GM12875 (cell line): ENCODE data around the gene MAST4.

Source experiments
- H3K4me3 ChIP-seq: one replicate; pipeline ENCODE4 v1.5.1; 2011; ENCODE audit warnings: low read depth, low read length, control low read depth
- CTCF ChIP-seq: IDR thresholded peaks from 2 replicates; pipeline ENCODE4 v1.5.1; 2011; ENCODE audit warnings: low read depth, mild to moderate bottlenecking, control low read depth, inconsistent platforms, low read length, moderate library complexity, borderline replicate concordance; ENCODE audit not compliant: insufficient read depth

The MAST4 gene

DNA sequence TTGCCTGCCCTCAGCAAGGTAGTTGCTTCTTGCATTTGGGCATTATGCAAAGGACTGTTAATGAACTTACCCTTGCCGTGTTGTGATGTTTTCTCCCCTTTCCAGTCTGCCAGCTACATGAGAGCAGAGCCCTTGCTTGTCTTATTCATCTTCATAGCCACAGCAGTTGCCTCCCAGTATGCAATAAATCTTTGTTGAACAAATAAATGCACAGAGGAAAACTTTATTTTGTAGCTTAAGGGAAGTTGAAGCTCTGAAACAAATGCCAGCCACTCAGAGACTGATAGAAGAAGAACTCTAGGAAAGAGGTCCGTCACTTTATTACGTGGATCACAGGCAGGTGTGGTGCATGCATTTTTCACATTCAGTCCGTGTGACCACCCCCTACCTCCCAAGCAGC lies 19.7 kb downstream of the MAST4 start:
- no peak overlapping the region for H3K4me3 ChIP-seq
- TF ChIP-seq CTCF = no peak

- TF ChIP-seq CTCF = no peak
Measured at GRCh38 chr5:66616520-66617225, 20.5 kb downstream of the MAST4 start.

GRCh38 chr5:66617226-66617861 lies 21.2 kb downstream of the MAST4 start:
- TF ChIP-seq CTCF = no peak

More at GRCh38 chr5:66616520-66617225, 20.5 kb downstream of the MAST4 start:
- no peak overlapping the region for H3K4me3 ChIP-seq

GRCh38 chr5:66617991-66618768 lies 22.0 kb downstream of the MAST4 start:
- no peak for TF ChIP-seq CTCF
- H3K4me3 ChIP-seq = no peak overlapping the region

More at GRCh38 chr5:66617226-66617861, 21.2 kb downstream of the MAST4 start:
- H3K4me3 ChIP-seq = no peak overlapping the region

DNA sequence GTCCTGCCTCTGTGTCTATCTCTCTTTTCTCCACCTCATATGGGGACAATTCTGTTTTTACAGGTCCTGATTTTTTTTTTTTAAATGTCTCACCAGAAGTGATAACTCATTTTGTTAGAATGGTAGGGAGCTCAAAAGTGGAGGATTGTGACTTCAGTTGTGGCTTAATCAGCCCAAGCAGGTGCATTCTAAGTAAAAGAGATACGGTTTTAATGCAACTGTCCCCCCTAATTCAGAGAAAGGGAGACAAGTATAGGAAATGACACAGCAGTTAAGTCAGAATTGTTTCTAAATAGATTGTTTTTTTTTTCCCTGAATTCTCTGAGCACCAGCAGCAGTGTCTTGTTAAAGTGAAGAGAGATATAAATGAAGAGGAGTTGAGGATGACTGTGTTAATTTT lies 24.5 kb downstream of the MAST4 start:
- no peak for TF ChIP-seq CTCF

GRCh38 chr5:66621146-66621545 lies 25.0 kb downstream of the MAST4 start:
- TF ChIP-seq CTCF = no peak
- no peak overlapping the region for H3K4me3 ChIP-seq

More for the DNA sequence above, 24.5 kb downstream of the MAST4 start:
- H3K4me3 ChIP-seq = no peak overlapping the region
